ENCODE data around the gene OR5M11. TPM values are rescaled to one million over a fixed set of nuclear protein-coding genes. Genes with fewer than 3 reads are reported as not detected.
"Not testable (repeated sequence)": the region's sequence is repeated elsewhere in the genome, so short reads cannot be mapped to it uniquely, and the experiment has no call there.

The OR5M11 gene
- total RNA-seq (not detected), total RNA-seq (0 reads per million in 29 experiments)
- total RNA-seq (2013) = not detected

DNA sequence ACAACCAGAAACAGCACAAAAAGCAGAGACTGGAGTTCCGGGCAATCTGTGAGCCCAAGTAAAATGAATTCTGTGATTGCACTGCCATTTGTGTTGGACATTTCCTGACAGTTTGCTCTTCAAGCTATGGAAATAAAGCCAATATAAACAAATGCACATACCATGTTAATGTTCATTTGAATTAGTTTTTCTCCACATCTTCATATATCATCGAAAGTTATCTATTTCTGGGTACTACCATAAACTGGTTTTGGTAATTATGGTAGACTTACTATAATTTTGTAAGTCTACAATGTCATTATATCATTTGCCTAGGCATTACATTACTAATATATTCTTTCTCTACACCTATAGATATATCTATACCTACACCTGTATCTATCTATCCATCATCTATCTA lies at the start of gene OR5M11:
TSS of gene OR5M11 (minus strand) at position 101 of the 400 bp plus-strand sequence. CDS start at position 101, 0 bp downstream.
- Histone ChIP-seq H3K36me3 (ENCODE audit: control insufficient read depth in 2 of 2, extremely low read depth in 1 of 2, insufficient read depth in 1 of 2, low read length in 1 of 2) (no peaks in the 10 kb centered on the region), H3K9me3 (no peaks in the 10 kb centered on the region), H3K4me3 (ENCODE audit: control insufficient read depth in 1 of 2, extremely low read depth in 1 of 2, low read length in 1 of 2) (no peak within 1 kb of the TSS), H3K4me1 (ENCODE audit: control insufficient read depth in 1 of 2, extremely low read depth in 1 of 2, insufficient read depth in 2 of 2, low read length in 2 of 2) (no peaks in the 10 kb centered on the region), H3K27ac (ENCODE audit: low read length) (no peak within 1 kb of the TSS), H3K27me3 (replicated peaks in 1 of 2; ENCODE audit: control insufficient read depth in 2 of 2, extremely low read depth in 1 of 2, insufficient read depth in 2 of 2, low read length in 1 of 2) (no peaks in the 10 kb centered on the region)
- Mint-ChIP-seq H3K9me3 (peaks cover 19 to 28% (median 23%) of the 10 kb centered on the region in 3 donors), H3K27ac (no peak within 1 kb of the TSS), H3K4me1 (no peaks in the 10 kb centered on the region), H3K27me3 (no peaks in the 10 kb centered on the region), H3K36me3 (no peaks in the 10 kb centered on the region), H3K4me3 (no peak within 1 kb of the TSS)
- CTCF ChIA-PET = no interaction called here
- no peak for DNase-seq
- no peak for ATAC-seq (replicated peaks in 1 of 4)
- POLR2A ChIA-PET = no interaction called here
- WGBS (ENCODE audit: insufficient coverage) = no CpG with 5 or more reads among the region's 2 CpGs

DNA sequence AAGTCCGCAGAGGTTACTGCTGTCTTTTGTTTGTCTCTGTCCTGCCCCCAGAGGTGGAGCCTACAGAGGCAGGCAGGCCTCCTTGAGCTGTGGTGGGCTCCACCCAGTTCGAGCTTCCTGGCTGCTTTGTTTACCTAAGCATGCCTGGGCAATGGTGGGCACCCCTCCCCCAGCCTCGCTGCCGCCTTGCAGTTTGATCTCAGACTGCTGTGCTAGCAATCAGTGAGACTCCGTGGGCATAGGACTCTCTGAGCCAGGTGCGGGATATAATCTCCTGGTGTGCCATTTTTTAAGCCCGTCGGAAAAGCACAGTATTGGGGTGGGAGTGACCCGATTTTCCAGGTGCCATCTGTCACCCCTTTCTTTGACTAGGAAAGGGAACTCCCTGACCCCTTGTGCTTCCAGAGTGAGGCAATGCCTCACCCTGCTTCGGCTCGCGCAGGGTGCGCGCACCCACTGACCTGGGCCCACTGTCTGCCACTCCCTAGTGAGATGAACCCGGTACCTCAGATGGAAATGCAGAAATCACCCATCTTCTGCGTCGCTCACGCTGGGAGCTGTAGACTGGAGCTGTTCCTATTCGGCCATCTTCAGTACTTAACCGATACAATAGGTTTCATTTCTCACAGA lies 49.1 kb upstream of the OR5M11 start:
- H3K36me3 ChIP-seq (ENCODE audit: control insufficient read depth in 2 of 2, extremely low read depth in 1 of 2, insufficient read depth in 1 of 2, low read length in 1 of 2); H3K9me3 Mint-ChIP-seq; H3K4me3 ChIP-seq (ENCODE audit: control insufficient read depth in 1 of 2, extremely low read depth in 1 of 2, low read length in 1 of 2); H3K4me1 Mint-ChIP-seq; CTCF ChIA-PET; H3K4me1 ChIP-seq (ENCODE audit: control insufficient read depth in 1 of 2, extremely low read depth in 1 of 2, insufficient read depth in 2 of 2, low read length in 2 of 2); DNase-seq; ATAC-seq (replicated peaks in 1 of 4); POLR2A ChIA-PET; H3K9me3 ChIP-seq; H3K27ac Mint-ChIP-seq; H3K4me3 Mint-ChIP-seq; H3K27ac ChIP-seq (ENCODE audit: low read length); H3K27me3 Mint-ChIP-seq; H3K27me3 ChIP-seq (replicated peaks in 1 of 2; ENCODE audit: control insufficient read depth in 2 of 2, extremely low read depth in 1 of 2, insufficient read depth in 2 of 2, low read length in 1 of 2); H3K36me3 Mint-ChIP-seq: not testable (repeated sequence)
- WGBS (ENCODE audit: insufficient coverage) = 94% methylated on average over 8 of the region's 20 CpGs

DNA sequence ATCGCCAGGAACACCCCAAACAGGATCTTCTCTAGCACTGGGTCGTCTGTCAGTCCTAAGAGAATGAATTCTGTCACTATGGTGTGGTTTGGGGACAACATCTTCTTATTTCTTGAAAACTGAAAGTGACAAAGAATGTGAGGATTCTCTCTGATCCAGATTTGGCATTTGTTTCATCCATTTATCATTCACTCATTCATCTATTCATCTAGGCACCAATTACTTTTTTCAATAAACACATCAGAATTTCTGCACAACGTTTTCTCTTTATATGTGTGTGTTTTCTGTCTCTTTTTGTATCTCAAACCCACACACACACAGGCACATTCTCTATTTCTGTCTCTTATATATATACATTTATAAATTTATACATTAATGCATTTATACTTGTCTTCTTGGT lies 34.6 kb upstream of the OR5M11 start, which contains the start of gene OR5M10:
TSS of gene OR5M10 (minus strand) at position 101 of the 400 bp plus-strand sequence. CDS start at position 101, 0 bp downstream.
- POLR2A ChIA-PET = no interaction called here
- no peak within 1 kb of the TSS for H3K27ac Mint-ChIP-seq
- H3K4me3 ChIP-seq (ENCODE audit: control insufficient read depth in 1 of 2, extremely low read depth in 1 of 2, low read length in 1 of 2) = no peak within 1 kb of the TSS

DNA sequence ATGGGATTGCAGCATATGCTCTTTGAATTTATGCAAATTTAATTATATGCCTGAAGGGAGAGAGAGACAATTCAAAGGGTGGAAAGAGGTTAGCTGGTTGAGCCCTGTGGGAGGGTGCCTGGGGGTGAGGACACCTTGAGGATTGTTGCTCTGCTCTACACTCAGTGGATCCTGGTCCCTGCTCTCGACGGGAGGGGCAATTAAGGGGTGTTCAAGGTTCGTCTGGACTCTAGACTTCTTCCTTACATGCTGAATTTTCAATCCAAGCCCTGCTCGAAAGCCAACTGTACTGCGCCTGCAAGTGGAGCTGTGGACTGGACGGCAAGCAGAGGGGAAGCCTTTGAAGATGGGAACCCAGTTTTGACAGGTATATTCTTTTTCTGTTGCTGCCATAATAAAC lies 15.5 kb upstream of the OR5M11 start:
- H3K4me3 Mint-ChIP-seq = no peak overlapping the region
- peaks cover 15 to 28% (median 25%) of the 10 kb centered on the region in 3 donors for H3K9me3 Mint-ChIP-seq
- H3K4me1 ChIP-seq (ENCODE audit: control insufficient read depth in 1 of 2, extremely low read depth in 1 of 2, insufficient read depth in 2 of 2, low read length in 2 of 2) = no peaks in the 10 kb centered on the region
- 86% methylated on average over 6 of the region's 6 CpGs for WGBS (ENCODE audit: insufficient coverage)
- DNase-seq = no peak
- ATAC-seq (replicated peaks in 1 of 4) = no peak
- H3K27ac ChIP-seq (ENCODE audit: low read length) = no peak overlapping the region
- H3K36me3 ChIP-seq (ENCODE audit: control insufficient read depth in 2 of 2, extremely low read depth in 1 of 2, insufficient read depth in 1 of 2, low read length in 1 of 2) = no peaks in the 10 kb centered on the region
- no peak overlapping the region for H3K27ac Mint-ChIP-seq
- no peaks in the 10 kb centered on the region for H3K4me1 Mint-ChIP-seq
- H3K4me3 ChIP-seq (ENCODE audit: control insufficient read depth in 1 of 2, extremely low read depth in 1 of 2, low read length in 1 of 2) = no peak overlapping the region
- no peaks in the 10 kb centered on the region for H3K9me3 ChIP-seq
- H3K36me3 Mint-ChIP-seq = no peaks in the 10 kb centered on the region
- CTCF ChIA-PET = no interaction called here
- H3K27me3 Mint-ChIP-seq = no peaks in the 10 kb centered on the region
- POLR2A ChIA-PET = no interaction called here
- H3K27me3 ChIP-seq (replicated peaks in 1 of 2; ENCODE audit: control insufficient read depth in 2 of 2, extremely low read depth in 1 of 2, insufficient read depth in 2 of 2, low read length in 1 of 2) = no peaks in the 10 kb centered on the region

More for the DNA sequence above, 34.6 kb upstream of the OR5M11 start, which contains the start of gene OR5M10:
- Histone ChIP-seq H3K36me3 (ENCODE audit: control insufficient read depth in 2 of 2, extremely low read depth in 1 of 2, insufficient read depth in 1 of 2, low read length in 1 of 2) (no peaks in the 10 kb centered on the region), H3K9me3 (no peaks in the 10 kb centered on the region), H3K27me3 (replicated peaks in 1 of 2; ENCODE audit: control insufficient read depth in 2 of 2, extremely low read depth in 1 of 2, insufficient read depth in 2 of 2, low read length in 1 of 2) (no peaks in the 10 kb centered on the region), H3K4me1 (ENCODE audit: control insufficient read depth in 1 of 2, extremely low read depth in 1 of 2, insufficient read depth in 2 of 2, low read length in 2 of 2) (no peaks in the 10 kb centered on the region), H3K27ac (ENCODE audit: low read length) (no peak within 1 kb of the TSS)
- ATAC-seq (replicated peaks in 1 of 4) (no peak), DNase-seq (no peak)
- CTCF ChIA-PET = no interaction called here
- H3K4me3 Mint-ChIP-seq = no peak within 1 kb of the TSS
- no peaks in the 10 kb centered on the region for H3K27me3 Mint-ChIP-seq
- H3K4me1 Mint-ChIP-seq = no peaks in the 10 kb centered on the region
- WGBS (ENCODE audit: insufficient coverage) = 67% methylated on average over 1 of the region's 3 CpGs
- H3K9me3 Mint-ChIP-seq = peaks cover 2 to 16% (median 8%) of the 10 kb centered on the region in 3 donors
- no peaks in the 10 kb centered on the region for H3K36me3 Mint-ChIP-seq

DNA sequence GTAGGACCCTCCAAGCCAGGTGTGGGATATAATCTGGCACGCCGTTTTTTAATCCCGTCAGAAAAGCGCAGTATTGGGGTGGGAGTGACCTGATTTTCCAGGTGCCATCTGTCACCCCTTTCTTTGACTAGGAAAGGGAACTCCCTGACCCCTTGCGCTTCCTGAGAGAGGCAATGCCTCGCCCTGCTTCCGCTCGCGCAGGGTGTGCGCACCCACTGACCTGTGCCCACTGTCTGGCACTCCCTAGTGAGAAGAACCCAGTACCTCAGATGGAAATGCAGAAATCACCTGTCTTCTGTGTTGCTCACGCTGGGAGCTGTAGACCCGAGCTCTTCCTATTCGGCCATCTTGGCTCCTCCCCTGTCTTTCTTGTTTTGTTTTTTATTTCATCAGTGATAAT lies 11.6 kb upstream of the OR5M11 start:
- H3K9me3 ChIP-seq; H3K27me3 ChIP-seq (replicated peaks in 1 of 2; ENCODE audit: control insufficient read depth in 2 of 2, extremely low read depth in 1 of 2, insufficient read depth in 2 of 2, low read length in 1 of 2); H3K4me3 ChIP-seq (ENCODE audit: control insufficient read depth in 1 of 2, extremely low read depth in 1 of 2, low read length in 1 of 2); CTCF ChIA-PET; H3K27ac Mint-ChIP-seq; H3K4me3 Mint-ChIP-seq; H3K36me3 ChIP-seq (ENCODE audit: control insufficient read depth in 2 of 2, extremely low read depth in 1 of 2, insufficient read depth in 1 of 2, low read length in 1 of 2); POLR2A ChIA-PET; ATAC-seq (replicated peaks in 1 of 4); H3K4me1 Mint-ChIP-seq; DNase-seq; H3K27me3 Mint-ChIP-seq; H3K27ac ChIP-seq (ENCODE audit: low read length); H3K36me3 Mint-ChIP-seq; H3K4me1 ChIP-seq (ENCODE audit: control insufficient read depth in 1 of 2, extremely low read depth in 1 of 2, insufficient read depth in 2 of 2, low read length in 2 of 2): not testable (repeated sequence)
- WGBS (ENCODE audit: insufficient coverage) = 100% methylated on average over 8 of the region's 13 CpGs
- H3K9me3 Mint-ChIP-seq = peaks cover 8 to 17% (median 14%) of the 10 kb centered on the region in 3 donors

DNA sequence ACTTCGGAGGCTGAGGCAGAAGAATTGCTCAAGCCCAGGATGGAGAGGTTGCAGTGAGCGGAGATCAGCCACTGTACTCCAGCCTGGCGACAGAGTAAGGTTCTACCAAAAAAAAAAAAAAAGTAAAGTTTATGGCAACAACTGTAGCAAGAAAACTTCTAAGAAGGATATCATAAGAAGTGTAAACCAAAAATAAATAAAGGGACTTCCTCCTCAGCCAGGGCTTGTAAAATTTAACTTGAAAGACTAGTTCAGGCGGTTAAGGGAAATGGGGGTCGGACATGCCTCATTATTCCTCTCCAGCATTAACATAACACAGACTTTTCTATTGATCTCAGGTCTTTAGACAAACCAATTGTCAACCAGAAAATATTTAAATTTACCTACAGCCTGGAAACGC lies 2.5 kb upstream of the OR5M11 start:
- H3K27me3 ChIP-seq (replicated peaks in 1 of 2; ENCODE audit: control insufficient read depth in 2 of 2, extremely low read depth in 1 of 2, insufficient read depth in 2 of 2, low read length in 1 of 2) = no peaks in the 10 kb centered on the region
- no peak overlapping the region for H3K27ac ChIP-seq (ENCODE audit: low read length)
- Mint-ChIP-seq H3K27ac (no peak overlapping the region), H3K4me3 (no peak overlapping the region), H3K27me3 (no peaks in the 10 kb centered on the region), H3K9me3 (peaks cover 12 to 20% (median 19%) of the 10 kb centered on the region in 3 donors), H3K36me3 (no peaks in the 10 kb centered on the region), H3K4me1 (no peaks in the 10 kb centered on the region)
- ATAC-seq (replicated peaks in 1 of 4) (no peak), DNase-seq (no peak)
- WGBS (ENCODE audit: insufficient coverage) = 85% methylated on average over 4 of the region's 6 CpGs
- H3K4me1 ChIP-seq (ENCODE audit: control insufficient read depth in 1 of 2, extremely low read depth in 1 of 2, insufficient read depth in 2 of 2, low read length in 2 of 2) = no peaks in the 10 kb centered on the region
- no peaks in the 10 kb centered on the region for H3K9me3 ChIP-seq
- no peak overlapping the region for H3K4me3 ChIP-seq (ENCODE audit: control insufficient read depth in 1 of 2, extremely low read depth in 1 of 2, low read length in 1 of 2)
- H3K36me3 ChIP-seq (ENCODE audit: control insufficient read depth in 2 of 2, extremely low read depth in 1 of 2, insufficient read depth in 1 of 2, low read length in 1 of 2) = no peaks in the 10 kb centered on the region
- POLR2A ChIA-PET = no interaction called here
- CTCF ChIA-PET = no interaction called here

DNA sequence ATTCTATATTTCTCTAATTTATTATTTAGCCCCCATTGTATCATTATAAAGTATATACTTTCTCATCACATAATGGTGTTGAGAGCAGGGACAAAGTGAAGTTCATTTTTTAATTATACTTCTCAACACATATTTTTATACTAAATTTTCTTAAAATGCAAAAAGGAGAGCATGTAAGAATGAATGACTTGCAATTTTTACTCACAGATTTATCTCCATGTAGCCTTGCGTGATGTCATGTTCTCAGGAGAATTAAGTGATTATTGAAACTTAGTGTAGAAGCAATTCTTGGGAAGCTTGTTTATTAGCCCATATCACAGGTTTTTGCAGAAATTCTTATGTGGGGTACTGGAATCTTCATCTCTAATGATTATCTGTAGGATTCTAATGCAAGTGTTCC lies 682 bp upstream of the OR5M11 start:
- peaks cover 15 to 26% (median 19%) of the 10 kb centered on the region in 3 donors for H3K9me3 Mint-ChIP-seq
- no peak overlapping the region for H3K4me3 Mint-ChIP-seq
- CTCF ChIA-PET = no interaction called here

More for the DNA sequence above, 682 bp upstream of the OR5M11 start:
- H3K9me3 ChIP-seq = no peaks in the 10 kb centered on the region
- ATAC-seq (replicated peaks in 1 of 4) = no peak
- no peaks in the 10 kb centered on the region for H3K27me3 ChIP-seq (replicated peaks in 1 of 2; ENCODE audit: control insufficient read depth in 2 of 2, extremely low read depth in 1 of 2, insufficient read depth in 2 of 2, low read length in 1 of 2)
- DNase-seq = no peak
- Mint-ChIP-seq H3K36me3 (no peaks in the 10 kb centered on the region), H3K27ac (no peak overlapping the region), H3K4me1 (no peaks in the 10 kb centered on the region), H3K27me3 (no peaks in the 10 kb centered on the region)
- no peak overlapping the region for H3K27ac ChIP-seq (ENCODE audit: low read length)
- H3K36me3 ChIP-seq (ENCODE audit: control insufficient read depth in 2 of 2, extremely low read depth in 1 of 2, insufficient read depth in 1 of 2, low read length in 1 of 2) = no peaks in the 10 kb centered on the region
- POLR2A ChIA-PET = no interaction called here
- no peak overlapping the region for H3K4me3 ChIP-seq (ENCODE audit: control insufficient read depth in 1 of 2, extremely low read depth in 1 of 2, low read length in 1 of 2)
- no CpG with 5 or more reads among the region's 1 CpG for WGBS (ENCODE audit: insufficient coverage)
- no peaks in the 10 kb centered on the region for H3K4me1 ChIP-seq (ENCODE audit: control insufficient read depth in 1 of 2, extremely low read depth in 1 of 2, insufficient read depth in 2 of 2, low read length in 2 of 2)
